ENCODE measurements around the gene C19orf85. TPM values are rescaled to one million over a fixed set of nuclear protein-coding genes. Genes with fewer than 3 reads are reported as not detected.
A peak's percentile ranks its signal among the peaks of the same experiment; 100 is the strongest.

Gene C19orf85
- total and polyA plus RNA-seq, 10 of the 15 experiments (the other 5 are each of a cell fraction or from before 2014, with no cell fraction given), result not detected

GRCh38 chr19:55467236-55468053 is 2.9 kb upstream of the C19orf85 start:
- Histone ChIP-seq H3K9ac (ENCODE audit: control insufficient read depth, insufficient read depth, low read length) (no peak overlapping the region), H2AFZ (ENCODE audit: control insufficient read depth, low read depth, low read length) (no peak overlapping the region; the same call in 1 of the 2 replicates), H3K27me3 (replicated peaks in 1 of 2; ENCODE audit: control insufficient read depth in 2 of 2, insufficient read depth in 2 of 2, low read length in 1 of 2) (no peaks in the 10 kb centered on the region), H4K20me1 (ENCODE audit: control insufficient read depth, insufficient read depth) (no peaks in the 10 kb centered on the region), H3K9me3 (replicated peaks; ENCODE audit: control insufficient read depth, insufficient read depth, low read length) (no peaks in the 10 kb centered on the region), H3K36me3 (ENCODE audit: control insufficient read depth in 2 of 2, insufficient read depth in 2 of 2, low read length in 1 of 2) (no peaks in the 10 kb centered on the region), H3K27ac (ENCODE audit: control insufficient read depth, insufficient read depth) (no peak overlapping the region), H3K4me1 (ENCODE audit: control insufficient read depth, insufficient read depth, low read length) (no peaks in the 10 kb centered on the region), H3K4me3 (no peak overlapping the region), H3K79me2 (ENCODE audit: control insufficient read depth, insufficient read depth, low read length) (no peaks in the 10 kb centered on the region), H3K4me2 (ENCODE audit: control insufficient read depth, insufficient read depth) (no peak overlapping the region)
- in situ Hi-C loops (cut with MboI), result no loop called here
- ChIA-PET POLR2A (interaction anchor here (0.7 to 2.6 kb wide), 2 partner anchors 9 to 1777 kb away, joined by 3 to 8 read pairs; partner anchors contain the start of gene ZNF628), SMC1A (ENCODE audit: uncharacterized antibody, unreplicated experiment) (interaction anchor here (0.6 to 2.3 kb wide), 6 partner anchors 9 to 270 kb away, joined by 3 to 19 read pairs (median 6); partner anchors contain the start of genes NLRP9, ZNF628 and ZNF784), RAD21 (ENCODE audit: unreplicated experiment) (interaction anchor here (0.6 to 2.8 kb wide), 8 partner anchors 9 to 164 kb away, joined by 3 to 34 read pairs (median 6); partner anchors contain the start of genes NAT14, ZNF628, ZNF784 and ZNF865), CTCF (interaction anchor here (0.6 to 4.8 kb wide), 25 partner anchors 8 to 793 kb away, joined by 3 to 88 read pairs (median 4); partner anchors contain the start of genes KMT5C, NAT14, TMEM238 and ZNF628)
- no TSS peak for BruUV-seq (replicated peaks)
- intact Hi-C loops (cut with micrococcal nuclease; ENCODE audit: unreplicated experiment), result loop anchor here (1.0 to 5.0 kb wide), 2 partner anchors 37 to 165 kb away; no protein-coding TSS in a partner anchor
- DNase-seq (ENCODE audit: low read depth, low spot score) (no peak), FAIRE-seq (no peak), ATAC-seq (peak; percentile 99)
- WGBS (ENCODE audit: insufficient coverage, insufficient replicate concordance, low lambda C conversion rate, missing lambda C conversion rate), result 25% methylated on average over 25 of the region's 29 CpGs
- TF ChIP-seq ZNF24 (IDR thresholded peaks at IDR 0.05) (no peak), ATF2 (IDR thresholded peaks at IDR 0.05; ENCODE audit: low read length) (no peak), DPF2 (IDR thresholded peaks at IDR 0.05) (0 out of 2 replicates have a peak, but pooled peaks have one; percentile 33), BHLHE40 (IDR thresholded peaks at IDR 0.05; ENCODE audit: borderline replicate concordance in 1 of 2, low read depth in 2 of 2, low read length in 1 of 2) (peak; percentile 24 to 34; a peak in 2 of 4 replicates), NFXL1 (IDR thresholded peaks at IDR 0.05; ENCODE audit: borderline replicate concordance) (no peak), SP1 (IDR thresholded peaks at IDR 0.05; ENCODE audit: low read depth, low read length) (no peak), SMARCA5 (IDR thresholded peaks at IDR 0.05) (0 out of 2 replicates have a peak, but pooled peaks have one; percentile 52), NR2C1 (IDR thresholded peaks at IDR 0.05) (no peak), SMC3 (IDR thresholded peaks at IDR 0.05; ENCODE audit: borderline replicate concordance, low read length) (peak; percentile 77), NFYB (IDR thresholded peaks at IDR 0.05; ENCODE audit: insufficient read depth, low read depth, low read length) (no peak), SKIL (IDR thresholded peaks at IDR 0.05; ENCODE audit: low read depth, poor library complexity, severe bottlenecking) (no peak), EED (IDR thresholded peaks at IDR 0.05; ENCODE audit: low read depth) (no peak), RAD21 (IDR thresholded peaks at IDR 0.05; ENCODE audit: insufficient read depth, low read depth, low read length) (peak; percentile 63), E2F8 (IDR thresholded peaks at IDR 0.05; ENCODE audit: low read depth, partially characterized antibody) (no peak), MEF2B (IDR thresholded peaks at IDR 0.05; ENCODE audit: partially characterized antibody, poor library complexity, severe bottlenecking) (no peak), LARP7 (IDR thresholded peaks at IDR 0.05) (no peak; the same call in 1 of the 2 replicates)

Data from GM12878 (cell line).